Calu3 (cell line): ENCODE measurements around the gene ROCK2. TPM values are rescaled to one million over a fixed set of nuclear protein-coding genes. Genes with fewer than 3 reads are reported as not detected.
A peak's percentile ranks its signal among the peaks of the same experiment; 100 is the strongest.

Experiments
- BruUV-seq: library from RNA; stranded (reverse); fragments of 400-500 nt; replicated peaks from 2 replicates; lab custom pipeline; 2021; lab: Mats Ljungman, UMichigan
- CTCF ChIA-PET: fragments of 300-600 bp; sonication (Branson Sonifier 250); formaldehyde crosslinking; loops from one replicate; lab custom pipeline; 2022; ENCODE audit warnings: antibody characterized with exemption; lab: Charles Lee
- DNase-seq: peaks from one replicate; pipeline ENCODE4 v3.0.0; 2022
- H3K27ac Mint-ChIP-seq: one replicate; pipeline ENCODE4 v1.8.0; 2022; ENCODE audit warnings: mixed read lengths; ENCODE audit not compliant: unreplicated experiment
- H3K27me3 Mint-ChIP-seq: one replicate; pipeline ENCODE4 v1.8.0; 2022; ENCODE audit warnings: mixed read lengths; ENCODE audit not compliant: unreplicated experiment
- H3K36me3 Mint-ChIP-seq: one replicate; pipeline ENCODE4 v1.8.0; 2022; ENCODE audit warnings: mild to moderate bottlenecking, moderate library complexity, mixed read lengths; ENCODE audit not compliant: insufficient read depth, unreplicated experiment
- H3K4me1 Mint-ChIP-seq: one replicate; pipeline ENCODE4 v1.8.0; 2022; ENCODE audit warnings: mild to moderate bottlenecking, low read depth, mixed read lengths; ENCODE audit not compliant: unreplicated experiment
- H3K4me3 Mint-ChIP-seq: one replicate; pipeline ENCODE4 v1.8.0; 2022; ENCODE audit warnings: mild to moderate bottlenecking, low read depth, moderate library complexity, mixed read lengths; ENCODE audit not compliant: unreplicated experiment
- H3K9me3 Mint-ChIP-seq: one replicate; pipeline ENCODE4 v1.8.0; 2022; ENCODE audit warnings: low read depth, mixed read lengths; ENCODE audit not compliant: unreplicated experiment
- intact Hi-C: fragments of 100-400 bp; cut with micrococcal nuclease; formaldehyde crosslinking; loops from one replicate; pipeline ENCODE4 v1.10.0; 2022; ENCODE audit not compliant: unreplicated experiment
- total RNA-seq: library from RNA; stranded (reverse); gene quantifications from 2 replicates; pipeline ENCODE4 v1.2.3, GENCODE V29; 2022
- TF ChIP-seq, protein P1 (sequence below): fragments of 200-600 bp; IDR thresholded peaks from one replicate; pipeline ENCODE4 v1.8.0; 2022; ENCODE audit warnings: antibody characterized with exemption; ENCODE audit not compliant: unreplicated experiment

The ROCK2 gene
- total RNA-seq, 1 experiment from 2014 or later: 35.3 TPM

DNA sequence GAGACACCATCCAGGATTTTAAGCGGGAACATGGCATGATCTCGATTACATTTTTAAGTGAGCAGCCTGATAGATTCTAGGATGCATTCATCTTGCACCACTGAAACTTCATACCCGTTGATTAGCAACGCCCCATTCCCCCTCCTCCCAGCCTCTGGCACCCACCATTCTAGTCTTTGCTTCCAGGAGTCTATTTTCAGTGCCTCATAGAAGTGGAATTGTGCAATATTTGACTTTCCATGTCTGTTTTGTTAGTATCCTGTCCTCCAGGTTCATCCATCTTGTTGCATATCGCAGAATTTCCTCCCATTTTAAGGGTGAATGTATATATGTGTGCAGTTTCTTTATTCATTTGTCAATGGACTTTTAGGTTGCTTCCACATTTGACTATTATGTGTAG is 210.1 kb downstream of the ROCK2 start:
- intact Hi-C loops: no loop called here
- Mint-ChIP-seq H3K27ac (no peak overlapping the region), H3K27me3 (peaks cover 34% of the 10 kb centered on the region), H3K36me3 (peaks cover 9% of the 10 kb centered on the region), H3K4me3 (no peak overlapping the region), H3K9me3 (no peaks in the 10 kb centered on the region), H3K4me1 (peaks cover 14% of the 10 kb centered on the region)
- TF ChIP-seq, protein P1, sequence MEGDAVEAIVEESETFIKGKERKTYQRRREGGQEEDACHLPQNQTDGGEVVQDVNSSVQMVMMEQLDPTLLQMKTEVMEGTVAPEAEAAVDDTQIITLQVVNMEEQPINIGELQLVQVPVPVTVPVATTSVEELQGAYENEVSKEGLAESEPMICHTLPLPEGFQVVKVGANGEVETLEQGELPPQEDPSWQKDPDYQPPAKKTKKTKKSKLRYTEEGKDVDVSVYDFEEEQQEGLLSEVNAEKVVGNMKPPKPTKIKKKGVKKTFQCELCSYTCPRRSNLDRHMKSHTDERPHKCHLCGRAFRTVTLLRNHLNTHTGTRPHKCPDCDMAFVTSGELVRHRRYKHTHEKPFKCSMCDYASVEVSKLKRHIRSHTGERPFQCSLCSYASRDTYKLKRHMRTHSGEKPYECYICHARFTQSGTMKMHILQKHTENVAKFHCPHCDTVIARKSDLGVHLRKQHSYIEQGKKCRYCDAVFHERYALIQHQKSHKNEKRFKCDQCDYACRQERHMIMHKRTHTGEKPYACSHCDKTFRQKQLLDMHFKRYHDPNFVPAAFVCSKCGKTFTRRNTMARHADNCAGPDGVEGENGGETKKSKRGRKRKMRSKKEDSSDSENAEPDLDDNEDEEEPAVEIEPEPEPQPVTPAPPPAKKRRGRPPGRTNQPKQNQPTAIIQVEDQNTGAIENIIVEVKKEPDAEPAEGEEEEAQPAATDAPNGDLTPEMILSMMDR: no peak
- no peak for DNase-seq
- CTCF ChIA-PET: interaction anchor here (2.2 kb wide), 1 partner anchor 450 kb away, joined by 12 read pairs; no protein-coding TSS in a partner anchor
- BruUV-seq: no TSS peak

DNA sequence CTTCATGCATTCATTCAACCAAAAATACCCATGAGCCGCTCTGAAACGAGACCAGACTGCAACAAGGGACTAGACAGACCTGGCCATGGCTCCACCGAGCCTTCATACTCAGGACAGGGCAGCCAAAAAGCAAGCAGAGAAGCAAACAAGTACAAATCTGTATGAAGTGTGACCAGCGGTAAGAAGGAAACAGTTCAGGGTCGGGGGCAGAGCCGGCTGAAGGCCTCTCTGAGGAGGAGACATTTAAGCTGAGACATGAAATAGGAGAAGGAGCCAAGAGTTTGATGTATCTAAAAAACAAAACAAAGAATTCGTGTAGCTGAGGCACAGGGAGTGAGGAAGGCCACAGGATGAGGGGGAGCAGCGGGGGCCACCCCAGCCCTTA is 210.5 kb downstream of the ROCK2 start:
- Mint-ChIP-seq H3K4me1 (peaks cover 14% of the 10 kb centered on the region), H3K36me3 (peaks cover 9% of the 10 kb centered on the region), H3K9me3 (no peaks in the 10 kb centered on the region), H3K4me3 (no peak overlapping the region), H3K27me3 (peaks cover 34% of the 10 kb centered on the region), H3K27ac (no peak overlapping the region)
- CTCF ChIA-PET: interaction anchor here (1.8 to 2.2 kb wide), 2 partner anchors 449 to 450 kb away, joined by 6 to 12 read pairs; no protein-coding TSS in a partner anchor
- TF ChIP-seq, protein P1: no peak
- no peak for DNase-seq
- intact Hi-C loops: loop anchor here (2.0 kb wide), 1 partner anchor 451 kb away; no protein-coding TSS in a partner anchor
- BruUV-seq: no TSS peak

DNA sequence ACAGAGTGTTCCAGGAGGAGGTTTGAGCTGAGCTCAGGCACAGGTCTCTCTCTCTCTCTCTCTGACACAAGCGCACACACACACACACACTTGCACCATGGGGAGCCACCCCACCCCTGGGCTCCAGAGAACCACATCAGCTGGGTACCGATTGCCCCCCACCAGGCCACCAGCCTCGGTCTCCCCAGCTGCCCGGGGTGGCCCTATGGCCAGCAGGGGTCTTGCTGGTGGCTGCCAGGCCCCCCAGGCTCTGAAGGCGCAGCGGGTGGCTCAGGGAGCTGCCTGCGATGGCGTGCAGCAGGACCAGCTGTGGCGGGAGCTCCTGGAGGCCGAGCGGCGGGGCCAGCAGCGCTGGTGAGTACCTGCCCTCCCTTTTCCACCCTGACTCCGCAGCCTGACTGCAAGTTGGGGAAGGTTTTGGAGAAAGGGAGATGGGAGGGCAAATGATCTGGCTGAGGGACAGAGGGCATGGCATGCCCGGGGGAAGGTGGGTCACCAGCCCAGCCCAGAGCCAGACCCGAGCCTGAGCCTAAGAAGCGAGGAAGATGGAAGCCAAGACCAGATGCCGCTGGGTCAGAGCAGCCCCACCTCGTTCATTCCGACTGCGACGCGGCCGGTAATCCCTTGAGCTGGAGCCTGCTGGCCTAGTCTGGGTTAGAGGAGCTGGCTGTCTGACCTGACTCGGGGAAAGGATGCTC is 211.0 kb downstream of the ROCK2 start:
- H3K4me3 Mint-ChIP-seq: peak overlapping the region; percentile 82
- H3K9me3 Mint-ChIP-seq: no peaks in the 10 kb centered on the region
- CTCF ChIA-PET: interaction anchor here (0.6 to 2.4 kb wide), 19 partner anchors 9 to 1607 kb away, joined by 3 to 33 read pairs (median 6); partner anchors contain the start of gene SLC66A3
- intact Hi-C loops: loop anchor here (2.0 kb wide), 1 partner anchor 451 kb away; no protein-coding TSS in a partner anchor
- H3K27me3 Mint-ChIP-seq: peaks cover 38% of the 10 kb centered on the region
- no TSS peak for BruUV-seq
- TF ChIP-seq, protein P1: no peak
- peak overlapping the region; percentile 95 for H3K27ac Mint-ChIP-seq
- H3K4me1 Mint-ChIP-seq: peaks cover 14% of the 10 kb centered on the region
- no peak for DNase-seq
- H3K36me3 Mint-ChIP-seq: peaks cover 9% of the 10 kb centered on the region

DNA sequence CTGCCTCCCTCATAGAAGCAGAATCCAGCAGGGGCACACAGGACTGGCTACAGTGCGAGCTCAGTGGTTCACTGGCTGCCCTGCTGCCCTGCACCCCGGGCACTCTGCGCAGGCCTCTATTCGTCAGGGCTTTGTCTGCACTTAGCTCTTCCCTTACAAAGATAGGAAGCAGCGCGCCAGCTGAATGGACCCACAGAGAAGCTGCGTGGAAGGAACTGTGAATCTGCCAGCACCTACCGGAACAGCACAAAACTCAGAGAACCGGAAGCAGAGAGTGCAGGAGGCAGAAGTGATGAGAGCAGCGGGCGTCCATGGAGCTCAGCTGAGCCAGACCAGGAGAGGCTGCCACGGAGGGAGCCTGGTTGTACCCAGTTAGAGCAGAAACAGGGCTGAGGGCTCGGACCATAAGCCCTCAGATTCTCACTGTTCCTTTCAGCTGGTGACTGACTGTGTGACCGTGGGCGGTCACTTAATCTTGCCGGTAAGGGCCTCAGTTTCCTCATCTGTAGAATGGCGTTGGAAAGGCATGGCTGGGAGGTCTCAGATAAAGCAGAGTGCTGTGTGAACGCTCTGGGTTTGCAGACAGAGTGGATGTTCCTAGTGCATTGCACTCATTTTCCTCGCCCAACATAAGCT is 212.3 kb downstream of the ROCK2 start:
- Mint-ChIP-seq H3K27ac (peak overlapping the region; percentile 95), H3K4me3 (peak overlapping the region; percentile 82), H3K4me1 (peaks cover 14% of the 10 kb centered on the region), H3K36me3 (peaks cover 9% of the 10 kb centered on the region), H3K9me3 (no peaks in the 10 kb centered on the region), H3K27me3 (peaks cover 48% of the 10 kb centered on the region)
- intact Hi-C loops: loop anchor here (1.0 to 2.0 kb wide), 2 partner anchors 280 to 453 kb away; no protein-coding TSS in a partner anchor
- CTCF ChIA-PET: interaction anchor here (0.6 to 2.4 kb wide), 26 partner anchors 8 to 621 kb away, joined by 3 to 33 read pairs (median 4); partner anchors contain the start of gene SLC66A3
- BruUV-seq: no TSS peak
- DNase-seq: no peak
- TF ChIP-seq, protein P1: no peak
